GM10266 (cell line): ENCODE measurements around the gene TRPV6.

Source experiments
- DNase-seq: peaks from one replicate; pipeline ENCODE4 v3.0.0; 2012; ENCODE audit errors: extremely low spot score
- TF ChIP-seq, protein P1 (sequence below): IDR thresholded peaks from 2 replicates; pipeline ENCODE4 v1.5.1; 2012; ENCODE audit warnings: mild to moderate bottlenecking, low read depth; ENCODE audit not compliant: control insufficient read depth, insufficient read depth; ENCODE audit errors: missing control alignments

Gene TRPV6

DNA sequence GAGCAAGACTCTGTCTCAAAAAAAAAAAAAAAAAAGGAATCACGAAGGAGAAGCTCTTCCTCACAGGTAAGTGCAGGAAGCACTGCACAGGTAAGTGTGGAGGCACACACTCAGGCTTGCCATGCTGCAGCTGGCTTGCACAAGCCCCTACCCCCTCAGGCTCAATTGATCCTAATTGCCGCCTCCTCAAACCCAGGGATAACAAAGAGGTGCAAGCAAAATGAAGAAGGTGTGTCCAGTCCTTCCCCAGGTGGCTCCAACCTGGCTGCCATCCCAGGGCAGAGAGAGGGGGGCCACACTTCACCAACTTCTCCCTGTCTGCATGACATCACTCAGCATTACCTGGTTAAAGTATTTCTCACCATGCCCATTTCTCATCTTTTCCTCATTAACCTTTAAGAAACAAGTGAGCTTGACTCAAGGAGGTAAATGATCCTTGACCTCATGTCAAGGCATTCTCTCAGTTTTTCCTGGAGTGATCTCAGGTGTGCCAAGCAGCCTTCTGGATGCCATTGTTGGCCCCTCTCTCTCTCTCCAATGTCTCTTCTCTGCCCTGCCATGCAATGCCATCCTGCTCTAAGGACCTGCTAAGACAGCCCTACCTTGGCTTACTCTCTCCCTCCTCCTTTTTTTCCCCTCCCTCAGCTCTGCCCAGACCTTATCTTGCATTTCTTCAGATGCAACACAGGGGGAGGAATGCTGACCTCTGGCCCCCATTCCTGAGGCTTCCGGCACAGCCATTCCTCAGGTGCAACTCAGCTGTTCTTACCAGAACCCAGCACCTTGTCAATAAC, 13.0 kb upstream of the TRPV6 start:
- no peak for DNase-seq
- TF ChIP-seq, protein P1, sequence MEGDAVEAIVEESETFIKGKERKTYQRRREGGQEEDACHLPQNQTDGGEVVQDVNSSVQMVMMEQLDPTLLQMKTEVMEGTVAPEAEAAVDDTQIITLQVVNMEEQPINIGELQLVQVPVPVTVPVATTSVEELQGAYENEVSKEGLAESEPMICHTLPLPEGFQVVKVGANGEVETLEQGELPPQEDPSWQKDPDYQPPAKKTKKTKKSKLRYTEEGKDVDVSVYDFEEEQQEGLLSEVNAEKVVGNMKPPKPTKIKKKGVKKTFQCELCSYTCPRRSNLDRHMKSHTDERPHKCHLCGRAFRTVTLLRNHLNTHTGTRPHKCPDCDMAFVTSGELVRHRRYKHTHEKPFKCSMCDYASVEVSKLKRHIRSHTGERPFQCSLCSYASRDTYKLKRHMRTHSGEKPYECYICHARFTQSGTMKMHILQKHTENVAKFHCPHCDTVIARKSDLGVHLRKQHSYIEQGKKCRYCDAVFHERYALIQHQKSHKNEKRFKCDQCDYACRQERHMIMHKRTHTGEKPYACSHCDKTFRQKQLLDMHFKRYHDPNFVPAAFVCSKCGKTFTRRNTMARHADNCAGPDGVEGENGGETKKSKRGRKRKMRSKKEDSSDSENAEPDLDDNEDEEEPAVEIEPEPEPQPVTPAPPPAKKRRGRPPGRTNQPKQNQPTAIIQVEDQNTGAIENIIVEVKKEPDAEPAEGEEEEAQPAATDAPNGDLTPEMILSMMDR, result no peak

DNA sequence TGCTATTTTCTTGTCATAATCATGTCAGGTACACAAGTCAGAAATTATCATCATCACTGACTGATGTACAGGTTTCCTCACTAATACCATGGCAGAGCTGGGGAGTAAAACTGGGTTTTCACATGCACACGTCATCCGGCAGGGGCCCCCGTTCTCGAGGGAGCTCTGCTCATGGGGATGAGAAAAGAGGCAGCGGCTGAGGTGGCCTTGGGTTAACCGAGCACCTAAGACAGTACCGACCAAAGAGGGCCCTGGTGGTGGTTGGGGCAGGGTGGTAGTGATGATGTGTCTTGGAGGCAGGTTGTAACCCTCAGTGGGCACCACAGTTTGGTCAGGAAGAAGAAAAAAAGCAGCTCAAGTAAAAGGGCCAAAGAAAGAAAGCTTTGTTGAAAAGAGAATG, 12.1 kb upstream of the TRPV6 start:
- TF ChIP-seq, protein P1, result no peak
- no peak for DNase-seq

DNA sequence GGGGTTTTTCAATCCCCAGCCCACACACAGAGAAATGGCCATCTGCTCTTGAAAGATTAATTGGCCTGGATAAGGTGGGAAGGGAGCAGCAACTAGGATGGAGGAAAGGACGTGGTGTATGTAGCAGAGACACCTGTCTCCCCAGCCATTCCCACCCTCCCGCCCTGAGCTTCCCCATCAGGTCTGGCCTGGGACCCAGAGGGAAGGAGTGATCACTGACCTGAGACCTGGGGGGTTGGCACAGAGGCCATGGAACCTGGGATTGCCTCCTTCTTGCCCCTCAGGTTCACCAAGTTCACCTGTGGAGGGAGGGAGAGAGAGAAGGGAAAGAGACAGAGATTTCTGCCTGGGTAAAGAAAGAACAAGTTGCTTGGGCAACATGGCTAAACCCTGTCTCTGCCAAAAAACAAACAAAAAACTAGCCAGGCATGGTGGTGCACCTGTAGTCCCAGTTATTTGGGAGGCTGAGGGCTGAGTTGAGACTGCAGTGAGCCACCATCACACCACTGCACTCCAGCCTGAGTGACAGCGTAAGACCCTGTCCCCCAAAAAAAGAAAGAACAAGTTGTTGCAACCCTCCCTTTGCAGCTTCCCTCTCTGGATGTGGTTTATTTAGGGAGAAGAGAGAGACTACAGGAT, 11.3 kb upstream of the TRPV6 start:
- DNase-seq, result no peak
- TF ChIP-seq, protein P1, result no peak

DNA sequence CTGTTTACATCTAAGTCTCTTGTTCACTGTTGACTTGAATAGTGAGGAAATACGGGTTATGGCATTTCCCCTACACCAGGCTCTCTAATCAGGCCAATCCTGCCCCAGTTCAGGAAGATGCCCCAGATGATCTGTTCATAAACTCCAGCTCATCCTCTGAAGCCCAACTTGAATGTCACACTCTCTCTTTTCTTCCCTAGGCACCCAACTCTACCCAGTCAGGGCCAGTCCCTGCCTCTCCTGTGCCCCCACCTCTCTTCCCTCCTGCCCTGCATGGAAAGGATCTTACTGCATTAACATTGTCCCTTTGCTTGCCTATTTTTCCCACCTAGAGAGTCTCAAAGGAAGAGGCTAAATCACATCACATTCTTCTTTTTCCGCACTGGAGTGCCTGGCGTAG, 10.6 kb upstream of the TRPV6 start:
- TF ChIP-seq, protein P1, result no peak

DNA sequence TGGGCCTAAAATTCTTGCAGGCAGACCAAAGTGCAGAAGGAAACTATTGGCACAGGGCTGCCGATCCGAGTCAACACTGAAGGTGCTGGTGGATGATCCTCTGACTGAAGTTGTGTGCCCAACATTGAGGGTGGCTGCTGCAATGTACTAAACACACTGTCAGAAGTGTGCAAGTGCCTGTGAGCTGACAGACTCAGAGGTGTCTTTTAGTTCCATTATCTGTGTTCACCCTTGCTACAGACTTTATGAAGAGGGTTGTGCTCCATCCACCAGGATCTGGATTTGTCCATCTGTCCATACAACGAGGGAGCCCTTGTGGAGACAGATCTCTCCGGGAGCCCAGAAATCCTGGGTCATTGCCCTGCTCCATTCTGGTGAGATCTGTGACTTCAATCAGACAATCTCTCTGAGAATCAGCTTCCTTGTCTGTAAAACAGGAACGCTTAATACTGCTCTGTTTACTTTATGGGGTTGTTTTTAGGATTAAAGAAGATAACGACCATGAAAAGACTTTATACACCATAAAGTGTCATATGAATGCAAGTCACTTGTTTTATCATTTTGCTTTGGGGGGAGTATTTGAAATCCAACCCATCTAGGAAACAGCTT, 9.5 kb upstream of the TRPV6 start:
- no peak for DNase-seq
- TF ChIP-seq, protein P1, result no peak

More for the DNA sequence above, 10.6 kb upstream of the TRPV6 start:
- no peak for DNase-seq

DNA sequence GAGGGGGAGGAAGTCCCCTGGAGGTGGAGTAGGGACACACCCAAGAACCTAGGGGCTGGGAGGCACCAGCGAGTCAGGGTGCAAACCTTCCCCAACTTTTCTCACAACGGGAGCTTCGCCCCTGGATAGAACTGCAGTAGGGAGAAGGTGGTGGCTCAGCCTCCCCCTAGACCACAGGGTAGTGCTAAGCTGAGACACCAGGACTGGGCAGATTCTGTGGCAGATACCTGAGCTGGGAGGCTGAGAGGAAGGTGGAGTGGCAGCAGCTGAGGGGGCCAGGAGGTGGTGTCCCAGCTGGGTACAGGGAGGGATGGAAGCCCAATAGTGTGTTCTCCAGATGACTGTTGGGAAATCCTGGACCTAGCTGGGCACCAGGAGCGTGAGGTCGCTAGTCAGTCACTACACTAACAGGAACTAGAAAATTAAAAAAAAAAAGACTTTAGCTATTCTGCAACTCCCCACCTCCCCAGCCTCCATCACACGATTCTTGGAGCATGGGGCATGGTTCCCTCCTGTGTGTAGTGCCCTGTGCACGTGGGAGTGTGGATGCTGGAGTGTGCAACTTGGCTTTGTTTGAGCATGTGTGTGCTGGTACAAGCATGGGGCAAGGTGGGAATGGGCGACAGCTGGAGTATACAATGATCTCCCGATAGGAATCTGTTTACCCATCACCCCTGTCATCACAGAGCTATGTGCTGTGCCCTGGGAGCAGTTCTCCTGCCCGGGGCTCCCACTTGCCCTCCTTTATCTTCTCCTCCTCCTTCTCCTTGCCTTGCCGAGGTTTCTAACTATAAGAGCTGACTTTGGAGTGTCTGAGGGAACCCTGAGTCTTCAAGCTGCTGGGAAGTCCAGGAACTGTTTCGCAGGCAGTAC, 8.8 kb upstream of the TRPV6 start:
- no peak for DNase-seq
- TF ChIP-seq, protein P1, result no peak
